ENCODE measurements around the gene EGFLAM. TPM values are rescaled to one million over a fixed set of nuclear protein-coding genes. Genes with fewer than 3 reads are reported as not detected.

The EGFLAM gene
- polyA plus RNA-seq, 1 donor from 2014 or later = not detected

DNA sequence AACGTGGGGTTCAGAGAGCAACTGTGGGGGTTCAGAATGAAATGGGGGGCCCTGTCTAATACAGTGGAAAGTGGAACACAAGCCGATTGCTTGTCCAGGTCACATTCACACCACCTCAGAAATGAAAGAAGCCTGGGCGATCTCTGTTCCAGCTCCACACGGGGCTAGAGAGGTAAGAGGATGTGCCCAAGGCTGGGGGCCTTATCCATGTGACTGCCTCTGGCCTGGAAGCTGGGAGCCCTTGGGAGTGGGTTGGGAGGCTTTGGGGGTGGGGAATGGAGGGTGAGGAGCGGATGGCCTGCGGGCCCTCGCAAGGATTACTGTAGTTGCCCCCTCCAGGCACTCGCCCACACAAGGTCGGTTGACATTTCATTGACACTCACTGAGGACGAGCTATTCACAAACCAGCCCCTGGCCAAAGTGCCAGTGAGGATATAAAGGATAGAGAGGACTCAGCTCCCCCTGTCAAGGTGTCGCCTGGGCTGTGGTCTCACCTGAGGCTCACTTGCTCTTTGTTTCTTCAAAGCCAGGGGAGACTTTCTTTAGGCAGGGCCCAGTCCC, 211.4 kb downstream of the EGFLAM start:
- TF ChIP-seq POLR2AphosphoS5 (IDR thresholded peaks at IDR 0.05) (no peak), EZH2 (IDR thresholded peaks at IDR 0.05; ENCODE audit: borderline replicate concordance, insufficient read depth, low read length, poor library complexity, severe bottlenecking) (no peak), MXI1 (conservative IDR thresholded peaks at IDR 0.05; ENCODE audit: poor library complexity, severe bottlenecking) (no peak), RAD21 (conservative IDR thresholded peaks at IDR 0.05) (no peak), SMC3 (conservative IDR thresholded peaks at IDR 0.05; ENCODE audit: poor library complexity) (no peak), TAF1 (IDR thresholded peaks at IDR 0.05; ENCODE audit: low read depth) (no peak), EP300 (conservative IDR thresholded peaks at IDR 0.05; ENCODE audit: poor library complexity, severe bottlenecking) (no peak)
- TF ChIP-seq, protein P1, sequence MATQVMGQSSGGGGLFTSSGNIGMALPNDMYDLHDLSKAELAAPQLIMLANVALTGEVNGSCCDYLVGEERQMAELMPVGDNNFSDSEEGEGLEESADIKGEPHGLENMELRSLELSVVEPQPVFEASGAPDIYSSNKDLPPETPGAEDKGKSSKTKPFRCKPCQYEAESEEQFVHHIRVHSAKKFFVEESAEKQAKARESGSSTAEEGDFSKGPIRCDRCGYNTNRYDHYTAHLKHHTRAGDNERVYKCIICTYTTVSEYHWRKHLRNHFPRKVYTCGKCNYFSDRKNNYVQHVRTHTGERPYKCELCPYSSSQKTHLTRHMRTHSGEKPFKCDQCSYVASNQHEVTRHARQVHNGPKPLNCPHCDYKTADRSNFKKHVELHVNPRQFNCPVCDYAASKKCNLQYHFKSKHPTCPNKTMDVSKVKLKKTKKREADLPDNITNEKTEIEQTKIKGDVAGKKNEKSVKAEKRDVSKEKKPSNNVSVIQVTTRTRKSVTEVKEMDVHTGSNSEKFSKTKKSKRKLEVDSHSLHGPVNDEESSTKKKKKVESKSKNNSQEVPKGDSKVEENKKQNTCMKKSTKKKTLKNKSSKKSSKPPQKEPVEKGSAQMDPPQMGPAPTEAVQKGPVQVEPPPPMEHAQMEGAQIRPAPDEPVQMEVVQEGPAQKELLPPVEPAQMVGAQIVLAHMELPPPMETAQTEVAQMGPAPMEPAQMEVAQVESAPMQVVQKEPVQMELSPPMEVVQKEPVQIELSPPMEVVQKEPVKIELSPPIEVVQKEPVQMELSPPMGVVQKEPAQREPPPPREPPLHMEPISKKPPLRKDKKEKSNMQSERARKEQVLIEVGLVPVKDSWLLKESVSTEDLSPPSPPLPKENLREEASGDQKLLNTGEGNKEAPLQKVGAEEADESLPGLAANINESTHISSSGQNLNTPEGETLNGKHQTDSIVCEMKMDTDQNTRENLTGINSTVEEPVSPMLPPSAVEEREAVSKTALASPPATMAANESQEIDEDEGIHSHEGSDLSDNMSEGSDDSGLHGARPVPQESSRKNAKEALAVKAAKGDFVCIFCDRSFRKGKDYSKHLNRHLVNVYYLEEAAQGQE (IDR thresholded peaks at IDR 0.05; ENCODE audit: borderline replicate concordance) = no peak
- TF ChIP-seq, protein P2, sequence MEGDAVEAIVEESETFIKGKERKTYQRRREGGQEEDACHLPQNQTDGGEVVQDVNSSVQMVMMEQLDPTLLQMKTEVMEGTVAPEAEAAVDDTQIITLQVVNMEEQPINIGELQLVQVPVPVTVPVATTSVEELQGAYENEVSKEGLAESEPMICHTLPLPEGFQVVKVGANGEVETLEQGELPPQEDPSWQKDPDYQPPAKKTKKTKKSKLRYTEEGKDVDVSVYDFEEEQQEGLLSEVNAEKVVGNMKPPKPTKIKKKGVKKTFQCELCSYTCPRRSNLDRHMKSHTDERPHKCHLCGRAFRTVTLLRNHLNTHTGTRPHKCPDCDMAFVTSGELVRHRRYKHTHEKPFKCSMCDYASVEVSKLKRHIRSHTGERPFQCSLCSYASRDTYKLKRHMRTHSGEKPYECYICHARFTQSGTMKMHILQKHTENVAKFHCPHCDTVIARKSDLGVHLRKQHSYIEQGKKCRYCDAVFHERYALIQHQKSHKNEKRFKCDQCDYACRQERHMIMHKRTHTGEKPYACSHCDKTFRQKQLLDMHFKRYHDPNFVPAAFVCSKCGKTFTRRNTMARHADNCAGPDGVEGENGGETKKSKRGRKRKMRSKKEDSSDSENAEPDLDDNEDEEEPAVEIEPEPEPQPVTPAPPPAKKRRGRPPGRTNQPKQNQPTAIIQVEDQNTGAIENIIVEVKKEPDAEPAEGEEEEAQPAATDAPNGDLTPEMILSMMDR (IDR thresholded peaks at IDR 0.05; ENCODE audit: poor library complexity, severe bottlenecking) = no peak
- Histone ChIP-seq H3K9me2 (ENCODE audit: insufficient read depth, low read length) (no peaks in the 10 kb centered on the region), H3K79me2 (replicated peaks; ENCODE audit: insufficient read depth, low read length) (no peaks in the 10 kb centered on the region), H3K9ac (ENCODE audit: low read length) (no peak overlapping the region), H2AFZ (ENCODE audit: low read depth, low read length) (no peak overlapping the region), H4K20me1 (ENCODE audit: insufficient read depth) (no peaks in the 10 kb centered on the region), H3K36me3 (ENCODE audit: insufficient read depth, low read length) (no peaks in the 10 kb centered on the region), H3K27ac (ENCODE audit: low read length) (no peak overlapping the region), H3K9me3 (ENCODE audit: low read length) (no peaks in the 10 kb centered on the region), H3K4me2 (ENCODE audit: low read length) (no peak overlapping the region), H3F3A (ENCODE audit: insufficient read depth, low read length, poor library complexity, severe bottlenecking) (peaks cover under 1% of the 10 kb centered on the region), H3K27me3 (ENCODE audit: insufficient read depth, low read depth, low read length) (no peaks in the 10 kb centered on the region), H3K4me3 (ENCODE audit: low read length) (no peak overlapping the region)

DNA sequence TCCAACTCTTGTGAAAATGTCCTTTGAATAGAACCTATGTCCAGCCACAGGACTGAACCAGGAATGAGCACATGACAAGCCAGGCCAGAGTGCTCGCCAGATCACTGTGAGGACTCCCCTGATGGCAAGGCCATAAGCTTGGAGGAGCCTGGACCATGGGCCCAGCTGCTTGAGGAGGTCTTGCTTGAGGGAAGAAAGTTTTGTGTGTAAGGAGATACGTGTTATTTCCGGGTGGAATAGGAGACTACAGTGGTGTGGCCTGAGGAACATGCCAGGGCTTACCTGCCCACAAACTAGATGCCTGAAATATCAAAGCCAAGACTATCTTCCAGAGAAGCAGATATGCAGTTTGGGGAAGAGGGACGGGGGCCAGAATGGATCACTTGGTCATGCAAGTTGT, 213.3 kb downstream of the EGFLAM start:
- Histone ChIP-seq H4K20me1 (ENCODE audit: insufficient read depth) (no peaks in the 10 kb centered on the region), H3K4me3 (ENCODE audit: low read length) (no peak overlapping the region), H3K4me2 (ENCODE audit: low read length) (no peak overlapping the region), H3K27ac (ENCODE audit: low read length) (no peak overlapping the region), H3K27me3 (ENCODE audit: insufficient read depth, low read depth, low read length) (no peaks in the 10 kb centered on the region), H3K79me2 (replicated peaks; ENCODE audit: insufficient read depth, low read length) (no peaks in the 10 kb centered on the region), H3K9me2 (ENCODE audit: insufficient read depth, low read length) (no peaks in the 10 kb centered on the region), H3K9ac (ENCODE audit: low read length) (no peak overlapping the region), H3K36me3 (ENCODE audit: insufficient read depth, low read length) (no peaks in the 10 kb centered on the region), H3K9me3 (ENCODE audit: low read length) (no peaks in the 10 kb centered on the region), H3F3A (ENCODE audit: insufficient read depth, low read length, poor library complexity, severe bottlenecking) (no peaks in the 10 kb centered on the region), H2AFZ (ENCODE audit: low read depth, low read length) (no peak overlapping the region)
- TF ChIP-seq, protein P2 (IDR thresholded peaks at IDR 0.05; ENCODE audit: poor library complexity, severe bottlenecking) = no peak
- TF ChIP-seq SMC3 (conservative IDR thresholded peaks at IDR 0.05; ENCODE audit: poor library complexity) = no peak
- no peak for TF ChIP-seq MXI1 (conservative IDR thresholded peaks at IDR 0.05; ENCODE audit: poor library complexity, severe bottlenecking)
- TF ChIP-seq EP300 (conservative IDR thresholded peaks at IDR 0.05; ENCODE audit: poor library complexity, severe bottlenecking) = no peak
- no peak for TF ChIP-seq EZH2 (IDR thresholded peaks at IDR 0.05; ENCODE audit: borderline replicate concordance, insufficient read depth, low read length, poor library complexity, severe bottlenecking)
- TF ChIP-seq RAD21 (conservative IDR thresholded peaks at IDR 0.05) = no peak
- TF ChIP-seq TAF1 (IDR thresholded peaks at IDR 0.05; ENCODE audit: low read depth) = no peak
- TF ChIP-seq POLR2AphosphoS5 (IDR thresholded peaks at IDR 0.05) = no peak
- TF ChIP-seq, protein P1 (IDR thresholded peaks at IDR 0.05; ENCODE audit: borderline replicate concordance) = no peak

Measured in neural cell (in vitro differentiated cells).